Activated CD8-positive, alpha-beta memory T cell treated with anti-CD3 and anti-CD28 coated beads, Interleukin-2, amount 50 U/mL, for 24 hours (primary cell): ENCODE results near the gene ABCC3.

ENCODE experiments used
- DNase-seq: peaks from one replicate; pipeline ENCODE4 v3.0.0-alpha.2; 2020; ENCODE audit errors: extremely low read depth

ABCC3 gene

DNA sequence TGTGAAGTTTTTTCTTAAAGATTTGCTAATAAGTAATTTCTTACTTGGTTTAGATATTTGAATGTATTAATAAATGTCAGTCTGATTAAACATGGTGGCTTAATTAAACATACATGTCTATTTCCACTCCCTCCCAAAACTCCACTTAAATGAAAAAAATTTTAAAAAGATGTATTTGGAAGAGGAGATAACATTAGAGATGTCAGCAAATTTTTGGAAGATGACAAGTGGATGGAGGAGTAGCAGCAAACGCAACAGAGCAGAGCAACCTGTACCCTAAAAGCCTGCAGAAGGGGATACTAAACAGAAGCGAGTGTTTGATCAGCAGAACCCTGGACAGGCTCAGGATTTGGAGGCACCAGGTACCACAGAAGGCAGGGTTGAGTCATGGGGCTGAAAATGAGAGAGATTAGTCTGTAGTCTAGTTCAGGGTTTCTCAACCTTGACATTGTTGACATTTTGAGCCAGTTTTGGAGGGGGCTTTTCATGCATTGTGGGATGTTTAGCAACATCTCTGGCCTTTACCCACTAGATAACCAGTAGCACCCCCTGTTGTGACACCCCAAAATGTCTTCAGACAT lies 102.5 kb downstream of the ABCC3 start:
- DNase-seq, result no peak

- no peak for DNase-seq
Measured at GRCh38 chr17:50739098-50739497, 104.4 kb downstream of the ABCC3 start.
